ENCODE results near the gene S100A10.

- TF ChIP-seq EZH2phosphoT487 (IDR thresholded peaks at IDR 0.05; ENCODE audit: borderline replicate concordance, low read length), result no peak
- TF ChIP-seq CTCF (conservative IDR thresholded peaks at IDR 0.05; ENCODE audit: low read depth, low read length), result no peak
Measured at GRCh38 chr1:152024223-152024622, 30.6 kb upstream of the S100A10 start.

Measured in PC-3 (cell line).